ENCODE measurements around the gene TNNT3.

TNNT3 gene

GRCh38 chr11:1958367-1958766 lies 38.9 kb downstream of the TNNT3 start:
- DNase-seq (ENCODE audit: low spot score) = no peak

GRCh38 chr11:1959786-1960185 lies 40.3 kb downstream of the TNNT3 start:
- DNase-seq (ENCODE audit: low spot score) = no peak

- DNase-seq (ENCODE audit: low spot score) = no peak
These were observed 44.4 kb downstream of the TNNT3 start for GRCh38 chr11:1963864-1964263.

GRCh38 chr11:1964348-1964747 lies 44.8 kb downstream of the TNNT3 start:
- DNase-seq (ENCODE audit: low spot score) = no peak

- DNase-seq (ENCODE audit: low spot score) = no peak
These were observed 45.5 kb downstream of the TNNT3 start for GRCh38 chr11:1964955-1965354.

GRCh38 chr11:1966531-1966930 lies 47.0 kb downstream of the TNNT3 start:
- DNase-seq (ENCODE audit: low spot score) = no peak

GRCh38 chr11:1967641-1968225 lies 48.2 kb downstream of the TNNT3 start:
- no peak for DNase-seq (ENCODE audit: low spot score)

GRCh38 chr11:1968454-1969002 lies 49.0 kb downstream of the TNNT3 start:
- DNase-seq (ENCODE audit: low spot score) = no peak

- DNase-seq (ENCODE audit: low spot score) = no peak
These were observed 49.5 kb downstream of the TNNT3 start for GRCh38 chr11:1969035-1969434.

- no peak for DNase-seq (ENCODE audit: low spot score)
These were observed 50.3 kb downstream of the TNNT3 start for GRCh38 chr11:1969776-1970175.

GRCh38 chr11:1970956-1971355 lies 51.5 kb downstream of the TNNT3 start:
- DNase-seq (ENCODE audit: low spot score) = no peak

- no peak for DNase-seq (ENCODE audit: low spot score)
These were observed 55.7 kb downstream of the TNNT3 start for GRCh38 chr11:1975185-1975584.

- no peak for DNase-seq (ENCODE audit: low spot score)
These were observed 59.4 kb downstream of the TNNT3 start for GRCh38 chr11:1978720-1979473.

- no peak for DNase-seq (ENCODE audit: low spot score)
These were observed 60.1 kb downstream of the TNNT3 start for GRCh38 chr11:1979607-1980006.

- DNase-seq (ENCODE audit: low spot score) = no peak
These were observed 63.5 kb downstream of the TNNT3 start for GRCh38 chr11:1982873-1983600.

GRCh38 chr11:1983601-1983961 lies 64.1 kb downstream of the TNNT3 start:
- no peak for DNase-seq (ENCODE audit: low spot score)

- DNase-seq (ENCODE audit: low spot score) = no peak
These were observed 67.5 kb downstream of the TNNT3 start for GRCh38 chr11:1987024-1987423.

GRCh38 chr11:1988174-1988573 lies 68.7 kb downstream of the TNNT3 start:
- DNase-seq (ENCODE audit: low spot score) = no peak

Measured in pons (tissue), 1 donor.